CD4-positive, CD25-positive, alpha-beta regulatory T cell (primary cell): ENCODE measurements around the gene KIF26A. TPM values are rescaled to one million over a fixed set of nuclear protein-coding genes. Genes with fewer than 3 reads are reported as not detected.

Source experiments
- ATAC-seq, 2 donors: fragments of 150-1000 bp; cut with Tn5 transposase; one replicate each; pipeline ENCODE4 v1.10.0; 2021; ENCODE audit warnings: low read depth in 2 of 2, moderate number of reproducible peaks in 2 of 2, moderate library complexity in 1 of 2
- DNase-seq, 3 donors: peaks; one replicate each; pipeline versions ENCODE4 v3.0.0 to v3.0.0-alpha.2; 2012 to 2022; ENCODE audit warnings: mixed read lengths in 1 of 3
- H3K27ac ChIP-seq: one replicate; pipeline ENCODE4 v1.7.0; 2013; ENCODE audit warnings: mild to moderate bottlenecking, low read length; ENCODE audit not compliant: insufficient read depth, poor library complexity, severe bottlenecking
- H3K27me3 ChIP-seq: one replicate; pipeline ENCODE4 v1.7.0; 2013; ENCODE audit warnings: low read length; ENCODE audit not compliant: control insufficient read depth, insufficient read depth
- H3K36me3 ChIP-seq: one replicate; pipeline ENCODE4 v1.7.0; 2013; ENCODE audit warnings: mild to moderate bottlenecking, low read length, moderate library complexity; ENCODE audit not compliant: control insufficient read depth, insufficient read depth
- H3K4me1 ChIP-seq: 2 replicates; pipeline ENCODE4 v1.7.0; 2013; ENCODE audit warnings: mild to moderate bottlenecking, low read length; ENCODE audit not compliant: insufficient read depth, control insufficient read depth, poor library complexity, severe bottlenecking
- H3K4me3 ChIP-seq: one replicate; pipeline ENCODE4 v1.7.0; 2013; ENCODE audit warnings: low read depth, mild to moderate bottlenecking, low read length, moderate library complexity
- H3K9me3 ChIP-seq, 2 experiments: 1 replicate in 1 of 2; 2 replicates in 1 of 2; pipeline ENCODE4 v1.7.0; 2013; ENCODE audit warnings: low read length in 2 of 2, mild to moderate bottlenecking in 1 of 2, moderate library complexity in 1 of 2; ENCODE audit not compliant: control insufficient read depth in 2 of 2
- H3K27ac Mint-ChIP-seq, 3 donors: one replicate each; pipeline ENCODE4 v1.8.0; 2020 to 2022; ENCODE audit warnings: mild to moderate bottlenecking in 3 of 3, mixed read lengths in 3 of 3, moderate library complexity in 2 of 3
- H3K27me3 Mint-ChIP-seq: one replicate; pipeline ENCODE4 v1.8.0; 2022; ENCODE audit warnings: mild to moderate bottlenecking, mixed read lengths
- H3K36me3 Mint-ChIP-seq: one replicate; pipeline ENCODE4 v1.8.0; 2020; ENCODE audit warnings: mixed read lengths
- H3K4me1 Mint-ChIP-seq, 4 donors: one replicate each; pipeline ENCODE4 v1.8.0; 2020 to 2022; ENCODE audit warnings: mixed read lengths in 4 of 4, mild to moderate bottlenecking in 1 of 4
- H3K4me3 Mint-ChIP-seq, 4 donors: one replicate each; pipeline ENCODE4 v1.8.0; 2020 to 2022; ENCODE audit warnings: mild to moderate bottlenecking in 4 of 4, mixed read lengths in 4 of 4, moderate library complexity in 3 of 4
- H3K9me3 Mint-ChIP-seq, 7 donors: one replicate each; pipeline ENCODE4 v1.8.0; 2020 to 2022; ENCODE audit warnings: mixed read lengths in 7 of 7, mild to moderate bottlenecking in 3 of 7, moderate library complexity in 2 of 7
- polyA plus RNA-seq, 4 donors: library from polyadenylated mRNA; unstranded; fragments of 300-500 nt; fragmentation: Illumina TruSeq; gene quantifications; one replicate each; pipeline ENCODE4 v1.2.3, GENCODE V29; 2021
- total RNA-seq: library from RNA; stranded (reverse); gene quantifications from one replicate; pipeline ENCODE4 v1.2.3, GENCODE V29; 2022

Gene KIF26A
- total and polyA plus RNA-seq, 5 donors from 2014 or later, result 0.07 TPM; not detected in 4

GRCh38 chr14:104108570-104109541 is 29.5 kb upstream of the KIF26A start:
- Histone ChIP-seq H3K36me3 (no peaks in the 10 kb centered on the region), H3K9me3 (no peaks in the 10 kb centered on the region), H3K27me3 (no peaks in the 10 kb centered on the region), H3K4me1 (no peaks in the 10 kb centered on the region), H3K27ac (no peak overlapping the region), H3K4me3 (no peak overlapping the region)
- H3K4me3 Mint-ChIP-seq, result peak overlapping the region in 1 of 4 donors; percentile 58
- DNase-seq, result no peak
- no peaks in the 10 kb centered on the region for H3K36me3 Mint-ChIP-seq
- H3K27me3 Mint-ChIP-seq, result no peaks in the 10 kb centered on the region
- no peak for ATAC-seq
- H3K4me1 Mint-ChIP-seq, result no peaks in the 10 kb centered on the region
- H3K9me3 Mint-ChIP-seq, result no peaks in the 10 kb centered on the region
- no peak overlapping the region for H3K27ac Mint-ChIP-seq

GRCh38 chr14:104109731-104110361 is 28.5 kb upstream of the KIF26A start:
- H3K27ac Mint-ChIP-seq, result no peak overlapping the region
- Histone ChIP-seq H3K36me3 (no peaks in the 10 kb centered on the region), H3K4me3 (no peak overlapping the region), H3K27ac (no peak overlapping the region), H3K4me1 (no peaks in the 10 kb centered on the region), H3K27me3 (no peaks in the 10 kb centered on the region), H3K9me3 (no peaks in the 10 kb centered on the region)
- H3K4me3 Mint-ChIP-seq, result no peak overlapping the region
- no peak for DNase-seq
- H3K27me3 Mint-ChIP-seq, result no peaks in the 10 kb centered on the region
- H3K4me1 Mint-ChIP-seq, result no peaks in the 10 kb centered on the region
- no peaks in the 10 kb centered on the region for H3K36me3 Mint-ChIP-seq
- no peak for ATAC-seq
- H3K9me3 Mint-ChIP-seq, result no peaks in the 10 kb centered on the region

- peaks cover 0 to 2% (median 0%) of the 10 kb centered on the region in 7 donors for H3K9me3 Mint-ChIP-seq
- Histone ChIP-seq H3K9me3 (no peaks in the 10 kb centered on the region), H3K27ac (no peak overlapping the region), H3K4me1 (no peaks in the 10 kb centered on the region), H3K36me3 (no peaks in the 10 kb centered on the region), H3K27me3 (no peaks in the 10 kb centered on the region), H3K4me3 (no peak overlapping the region)
- H3K4me1 Mint-ChIP-seq, result no peaks in the 10 kb centered on the region
- no peaks in the 10 kb centered on the region for H3K36me3 Mint-ChIP-seq
- H3K27ac Mint-ChIP-seq, result no peak overlapping the region
- DNase-seq (no peak), ATAC-seq (no peak)
- H3K27me3 Mint-ChIP-seq, result peaks cover 6% of the 10 kb centered on the region
- H3K4me3 Mint-ChIP-seq, result no peak overlapping the region
Observed at GRCh38 chr14:104110491-104111209, 27.7 kb upstream of the KIF26A start.

GRCh38 chr14:104111301-104112112 is 26.9 kb upstream of the KIF26A start:
- Mint-ChIP-seq H3K36me3 (no peaks in the 10 kb centered on the region), H3K27me3 (peaks cover 10% of the 10 kb centered on the region)

GRCh38 chr14:104112113-104112505 is 26.3 kb upstream of the KIF26A start:
- Histone ChIP-seq H3K27ac (no peak overlapping the region), H3K9me3 (no peaks in the 10 kb centered on the region), H3K4me1 (peaks cover 7% of the 10 kb centered on the region), H3K36me3 (no peaks in the 10 kb centered on the region), H3K4me3 (no peak overlapping the region), H3K27me3 (no peaks in the 10 kb centered on the region)
- DNase-seq (no peak), ATAC-seq (no peak)
- Mint-ChIP-seq H3K27ac (no peak overlapping the region), H3K4me1 (no peaks in the 10 kb centered on the region), H3K4me3 (no peak overlapping the region), H3K9me3 (peaks cover 0 to 2% (median 0%) of the 10 kb centered on the region in 7 donors), H3K36me3 (no peaks in the 10 kb centered on the region), H3K27me3 (peaks cover 10% of the 10 kb centered on the region)

More at GRCh38 chr14:104111301-104112112, 26.9 kb upstream of the KIF26A start:
- Histone ChIP-seq H3K36me3 (no peaks in the 10 kb centered on the region), H3K4me1 (peaks cover 4% of the 10 kb centered on the region), H3K27me3 (no peaks in the 10 kb centered on the region), H3K4me3 (no peak overlapping the region), H3K9me3 (no peaks in the 10 kb centered on the region), H3K27ac (no peak overlapping the region)
- no peak for DNase-seq
- H3K4me1 Mint-ChIP-seq, result no peaks in the 10 kb centered on the region
- no peak for ATAC-seq
- peaks cover 0 to 2% (median 0%) of the 10 kb centered on the region in 7 donors for H3K9me3 Mint-ChIP-seq
- H3K4me3 Mint-ChIP-seq, result no peak overlapping the region
- no peak overlapping the region for H3K27ac Mint-ChIP-seq

GRCh38 chr14:104112609-104113571 is 25.5 kb upstream of the KIF26A start:
- peaks cover 10% of the 10 kb centered on the region for H3K27me3 Mint-ChIP-seq
- peaks cover 0 to 2% (median 0%) of the 10 kb centered on the region in 7 donors for H3K9me3 Mint-ChIP-seq
- no peaks in the 10 kb centered on the region for H3K36me3 Mint-ChIP-seq
- H3K4me1 Mint-ChIP-seq, result no peaks in the 10 kb centered on the region
- ATAC-seq (no peak), DNase-seq (no peak)
- Histone ChIP-seq H3K36me3 (no peaks in the 10 kb centered on the region), H3K9me3 (no peaks in the 10 kb centered on the region), H3K4me1 (peaks cover 7% of the 10 kb centered on the region), H3K27ac (no peak overlapping the region), H3K27me3 (no peaks in the 10 kb centered on the region), H3K4me3 (no peak overlapping the region)
- no peak overlapping the region for H3K27ac Mint-ChIP-seq
- H3K4me3 Mint-ChIP-seq, result no peak overlapping the region
